GM10248 (cell line): Measurements from ENCODE around the gene GOLGA8J.

ENCODE experiments used
- CTCF ChIA-PET: fragments of 300-600 bp; sonication (Branson Sonifier 250); formaldehyde crosslinking; extraction: SDS; loops from one replicate; lab custom pipeline; 2021; ENCODE audit warnings: antibody characterized with exemption; lab: Yijun Ruan, JAX
- POLR2A ChIA-PET: fragments of 350-650 bp; sonication (Branson Sonifier 250); formaldehyde crosslinking; extraction: SDS; loops from one replicate; lab custom pipeline; 2020; ENCODE audit warnings: antibody characterized with exemption; lab: Yijun Ruan, JAX
- DNase-seq: peaks from one replicate; pipeline ENCODE4 v3.0.0; 2012; ENCODE audit errors: extremely low spot score
- TF ChIP-seq, protein P1 (sequence below): IDR thresholded peaks from 2 replicates; pipeline ENCODE4 v1.5.1; 2012; ENCODE audit warnings: mild to moderate bottlenecking, low read depth; ENCODE audit errors: extremely low read depth, missing control alignments, control extremely low read depth

GOLGA8J gene

DNA sequence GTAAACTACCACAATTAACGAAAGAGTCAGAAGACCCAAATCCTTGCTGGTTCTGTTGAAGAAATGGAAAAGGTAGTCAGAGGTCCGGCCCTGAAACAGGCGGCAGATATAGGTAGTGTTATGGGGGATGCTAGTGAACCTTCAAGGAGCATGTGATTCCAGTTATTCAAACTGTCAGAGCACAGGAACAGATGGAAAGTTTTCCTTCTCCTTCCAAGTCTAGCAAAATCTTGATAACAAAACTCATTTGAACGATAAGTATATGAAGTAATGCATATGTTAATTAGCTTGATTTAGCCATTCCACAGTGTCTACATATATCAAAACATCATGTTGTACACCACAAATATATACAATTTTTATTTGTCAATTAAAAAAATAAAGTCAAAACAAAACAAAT is 26.6 kb upstream of the GOLGA8J start:
- ChIA-PET CTCF (no interaction called here), POLR2A (no interaction called here)

DNA sequence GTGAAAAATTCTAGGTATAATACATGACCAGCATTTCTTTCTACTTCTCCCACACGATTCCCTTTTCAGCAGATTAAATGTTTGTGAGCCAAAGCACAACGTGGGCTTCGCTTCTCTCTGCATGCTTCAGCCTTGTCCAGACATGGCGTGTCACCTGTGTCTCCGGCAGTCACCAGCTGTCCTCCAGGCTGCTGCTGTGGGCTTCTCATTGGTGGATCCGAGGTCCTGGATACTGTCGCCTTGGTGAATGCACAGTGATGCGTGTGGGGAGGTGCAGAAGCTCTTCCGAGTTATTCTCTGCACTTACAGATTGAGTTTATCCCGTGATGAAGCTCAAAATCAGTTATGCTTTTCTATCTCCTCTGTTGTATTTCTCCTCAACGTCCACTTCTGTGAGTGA is 23.0 kb upstream of the GOLGA8J start:
- TF ChIP-seq, protein P1, sequence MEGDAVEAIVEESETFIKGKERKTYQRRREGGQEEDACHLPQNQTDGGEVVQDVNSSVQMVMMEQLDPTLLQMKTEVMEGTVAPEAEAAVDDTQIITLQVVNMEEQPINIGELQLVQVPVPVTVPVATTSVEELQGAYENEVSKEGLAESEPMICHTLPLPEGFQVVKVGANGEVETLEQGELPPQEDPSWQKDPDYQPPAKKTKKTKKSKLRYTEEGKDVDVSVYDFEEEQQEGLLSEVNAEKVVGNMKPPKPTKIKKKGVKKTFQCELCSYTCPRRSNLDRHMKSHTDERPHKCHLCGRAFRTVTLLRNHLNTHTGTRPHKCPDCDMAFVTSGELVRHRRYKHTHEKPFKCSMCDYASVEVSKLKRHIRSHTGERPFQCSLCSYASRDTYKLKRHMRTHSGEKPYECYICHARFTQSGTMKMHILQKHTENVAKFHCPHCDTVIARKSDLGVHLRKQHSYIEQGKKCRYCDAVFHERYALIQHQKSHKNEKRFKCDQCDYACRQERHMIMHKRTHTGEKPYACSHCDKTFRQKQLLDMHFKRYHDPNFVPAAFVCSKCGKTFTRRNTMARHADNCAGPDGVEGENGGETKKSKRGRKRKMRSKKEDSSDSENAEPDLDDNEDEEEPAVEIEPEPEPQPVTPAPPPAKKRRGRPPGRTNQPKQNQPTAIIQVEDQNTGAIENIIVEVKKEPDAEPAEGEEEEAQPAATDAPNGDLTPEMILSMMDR = no peak
- DNase-seq = no peak
- POLR2A ChIA-PET = no interaction called here
- CTCF ChIA-PET = no interaction called here

More for the DNA sequence above, 26.6 kb upstream of the GOLGA8J start:
- TF ChIP-seq, protein P1 = no peak
- DNase-seq = no peak

DNA sequence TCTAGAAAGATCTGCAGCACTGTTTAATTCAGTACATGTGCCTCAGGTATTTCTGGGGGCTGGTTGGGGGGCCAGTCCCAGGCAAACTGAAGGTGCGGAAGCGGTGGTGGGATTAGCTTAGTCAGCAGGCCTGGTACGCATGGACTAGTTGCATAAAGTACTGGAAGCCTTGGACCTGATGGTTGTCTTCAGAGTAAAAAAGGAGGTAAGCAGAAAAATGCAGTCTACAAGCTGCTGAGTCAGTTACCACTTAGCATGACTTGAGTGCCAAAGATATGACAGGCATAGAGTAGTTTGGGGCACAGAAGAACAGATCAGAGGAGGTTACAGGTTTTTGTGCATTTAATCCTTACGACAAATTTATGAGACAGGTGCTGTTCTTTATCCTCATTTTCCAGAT is 19.9 kb upstream of the GOLGA8J start:
- ChIA-PET POLR2A (no interaction called here), CTCF (no interaction called here)
- no peak for DNase-seq
- TF ChIP-seq, protein P1 = no peak

DNA sequence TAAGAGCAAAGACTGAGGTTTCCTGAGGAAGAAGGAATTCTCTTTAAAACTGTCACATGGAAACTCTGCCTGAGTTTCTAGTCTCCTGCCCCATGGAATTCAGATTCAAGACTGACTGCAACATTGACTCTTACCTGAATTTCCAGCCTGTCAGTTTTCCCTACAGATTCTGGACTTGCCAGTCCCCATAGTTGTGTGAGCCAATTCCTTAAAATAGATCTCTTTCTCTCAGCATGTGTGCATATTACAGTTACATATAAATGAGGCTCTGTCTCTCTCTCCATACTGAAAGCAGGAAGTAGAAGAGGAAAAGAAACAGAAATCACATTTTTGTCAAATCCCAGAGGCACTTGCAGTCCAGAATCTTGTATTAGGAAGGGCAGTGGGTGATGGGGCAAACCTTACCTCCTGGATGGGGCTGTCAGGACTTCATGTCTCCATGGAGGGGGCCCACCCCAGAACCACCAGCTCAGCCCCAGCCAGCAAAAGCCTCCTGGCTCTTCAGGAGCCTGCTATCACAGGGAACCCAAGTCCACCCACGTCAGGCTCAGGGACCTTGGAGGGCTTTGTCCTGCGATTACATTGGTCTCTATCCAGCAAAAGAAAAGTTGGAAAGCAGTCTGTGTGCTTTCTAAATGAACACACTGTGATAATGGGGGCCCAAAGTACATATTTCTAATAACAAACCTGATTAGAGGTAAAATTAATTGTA is 18.8 kb upstream of the GOLGA8J start:
- TF ChIP-seq, protein P1 = no peak
- CTCF ChIA-PET = no interaction called here
- no peak for DNase-seq
- POLR2A ChIA-PET = no interaction called here

DNA sequence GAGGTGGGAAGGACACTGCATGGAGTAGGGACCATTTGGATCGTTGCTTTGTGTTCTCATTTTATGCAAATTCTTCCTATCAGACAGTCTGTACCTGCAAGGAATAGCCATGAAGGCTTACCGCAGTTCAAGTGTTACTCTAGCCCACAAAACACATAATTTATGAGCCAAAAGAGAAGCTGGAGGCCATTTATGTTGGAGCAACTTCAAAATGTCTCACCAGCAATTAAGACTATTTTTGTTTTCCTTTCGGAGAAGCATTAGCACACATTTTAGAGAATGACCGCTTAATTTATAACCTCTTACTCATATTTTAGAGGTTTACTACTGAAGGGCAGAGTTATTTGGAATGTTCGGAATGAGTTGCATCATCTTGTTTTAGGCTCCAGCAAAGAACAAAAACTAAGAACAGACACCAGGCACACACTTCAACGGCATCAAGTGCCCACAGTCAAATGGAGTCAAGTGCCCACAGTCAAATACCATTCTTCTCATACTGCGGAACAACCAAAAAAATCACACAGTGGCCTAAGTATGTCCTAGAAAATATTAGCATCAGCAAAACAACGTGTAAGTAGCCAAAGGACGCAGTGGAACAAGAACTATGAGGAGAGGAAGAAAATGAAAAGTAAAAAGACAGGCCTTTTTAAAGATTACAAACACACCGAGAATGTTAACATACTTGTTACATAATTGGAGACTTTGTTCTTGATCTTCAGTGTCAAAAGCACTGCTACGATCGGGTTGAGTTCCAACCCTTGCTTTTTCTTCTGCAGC is 17.5 kb upstream of the GOLGA8J start:
- ChIA-PET POLR2A (no interaction called here), CTCF (no interaction called here)
- TF ChIP-seq, protein P1 = no peak
- no peak for DNase-seq

DNA sequence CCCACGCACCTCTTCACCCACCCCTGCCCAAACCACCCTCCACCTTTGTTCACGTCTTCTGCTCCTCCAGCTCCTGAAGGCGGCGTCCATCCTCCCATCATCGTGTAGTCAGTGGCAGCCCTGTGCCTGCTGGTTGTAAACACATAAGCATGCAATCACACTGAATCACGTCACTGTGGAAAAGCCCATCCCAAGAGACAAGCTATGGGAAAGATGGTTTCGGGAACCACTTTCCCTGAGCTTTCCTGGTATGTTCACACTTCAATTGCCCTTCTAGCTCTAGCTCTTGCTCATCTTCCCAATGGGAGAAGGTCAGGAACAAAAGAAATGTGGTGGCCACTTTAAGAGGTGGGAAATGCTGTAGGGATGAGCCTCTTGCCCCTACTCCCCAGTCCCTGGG is 14.4 kb upstream of the GOLGA8J start:
- POLR2A ChIA-PET = no interaction called here

More for the DNA sequence above, 14.4 kb upstream of the GOLGA8J start:
- TF ChIP-seq, protein P1 = no peak
- CTCF ChIA-PET = no interaction called here
- DNase-seq = no peak
